HG02885 (cell line): Measurements from ENCODE around the gene FOXI1.

Experiments used
- ATAC-seq: cut with Tn5 transposase; IDR thresholded peaks from one replicate; pipeline ENCODE4 v1.9.1; 2021; ENCODE audit warnings: mild to moderate bottlenecking; ENCODE audit not compliant: unreplicated experiment, poor library complexity

Gene FOXI1

DNA sequence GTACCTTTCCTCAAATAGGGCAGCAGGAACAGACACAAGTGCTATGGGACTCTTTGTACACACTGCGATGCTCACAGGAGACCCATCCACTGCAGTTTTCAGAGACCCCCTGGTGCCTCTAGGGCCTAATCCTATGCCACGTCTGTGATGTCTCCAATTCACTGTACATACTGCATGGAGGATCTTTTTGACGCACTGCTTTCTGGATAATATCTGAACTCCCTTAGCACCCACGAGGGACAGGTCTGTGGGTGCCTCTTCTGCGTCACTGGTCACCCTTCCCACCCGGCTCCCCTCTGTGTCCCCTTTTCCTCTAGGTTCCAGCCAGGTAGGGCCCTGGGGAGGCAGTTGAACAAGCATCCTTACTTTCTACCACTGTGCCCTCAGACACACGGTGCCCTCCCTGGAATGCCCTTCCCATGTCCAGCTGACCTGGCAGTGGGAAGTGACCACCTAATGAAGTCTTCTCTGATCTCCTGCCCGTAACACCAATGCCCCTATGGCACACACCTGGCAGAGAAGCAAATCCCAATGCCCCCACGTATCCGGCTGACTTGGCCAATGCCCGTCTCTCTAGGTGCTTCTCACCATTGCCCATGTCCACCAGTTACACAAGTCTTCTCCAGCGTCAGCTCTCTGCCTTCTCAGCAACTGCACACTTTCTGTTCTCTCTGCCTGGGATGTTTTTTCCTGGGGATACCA lies 41.5 kb downstream of the FOXI1 start:
- no peak for ATAC-seq

DNA sequence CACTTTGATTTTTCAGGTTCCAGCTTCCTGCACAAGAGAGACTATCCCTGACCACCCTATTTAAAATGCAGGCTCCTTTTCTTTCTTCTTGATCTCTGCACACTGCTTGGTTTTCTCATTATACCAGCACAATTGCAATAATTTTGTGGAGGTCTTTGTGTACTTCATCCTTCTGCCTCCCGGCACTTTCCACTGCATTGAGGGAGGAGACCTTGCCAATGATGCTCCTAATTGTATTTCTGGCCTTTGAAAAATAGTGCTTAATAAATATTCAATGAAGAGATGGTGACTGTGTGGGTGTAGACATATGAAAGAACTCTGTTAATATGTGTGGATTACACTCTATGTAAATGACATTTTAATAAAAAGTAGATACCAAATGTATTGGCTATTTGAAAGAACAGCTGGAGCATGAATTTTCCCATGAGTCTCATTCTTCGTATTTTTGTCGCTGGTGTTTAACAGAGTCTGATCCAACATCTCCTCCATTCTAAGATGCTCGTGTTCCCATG lies 42.1 kb downstream of the FOXI1 start:
- ATAC-seq: no peak

DNA sequence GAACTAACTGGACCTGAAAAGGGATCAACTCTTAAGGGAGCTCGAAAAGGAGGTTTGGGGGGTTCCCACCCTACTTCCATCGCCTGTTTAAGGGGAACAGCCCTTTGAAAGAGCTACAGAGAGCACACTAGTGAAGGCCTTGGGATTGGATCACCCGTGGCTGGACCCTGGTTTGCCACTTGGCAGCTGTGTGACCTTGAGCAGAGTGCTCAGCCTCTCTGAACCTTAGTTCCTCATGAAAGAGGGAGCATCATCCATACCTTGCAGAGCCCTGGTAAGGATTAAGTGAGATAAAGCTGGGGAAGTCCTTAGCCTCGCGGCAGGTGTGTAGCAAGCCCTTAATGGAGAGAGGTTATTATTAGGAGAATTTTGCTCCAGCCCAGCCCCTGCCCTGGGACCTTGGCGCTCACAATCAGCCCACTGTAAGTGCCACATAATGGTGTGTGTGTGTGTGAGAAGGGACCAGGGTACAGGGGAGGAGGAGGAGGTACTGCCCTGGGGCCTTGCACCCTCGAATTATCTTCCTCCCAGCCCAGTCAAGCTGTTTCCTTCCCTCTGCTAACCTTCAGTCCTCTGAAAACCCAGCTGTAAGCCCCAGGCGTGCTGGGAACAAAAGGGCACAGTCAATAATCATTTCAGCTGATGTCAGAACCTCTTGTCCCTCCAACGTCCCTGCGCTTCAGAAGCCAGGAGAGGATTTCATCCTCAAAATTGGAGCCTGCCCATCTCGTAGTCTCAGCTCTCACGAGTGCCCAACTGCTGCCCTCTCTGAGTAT lies 42.9 kb downstream of the FOXI1 start:
- ATAC-seq: no peak

DNA sequence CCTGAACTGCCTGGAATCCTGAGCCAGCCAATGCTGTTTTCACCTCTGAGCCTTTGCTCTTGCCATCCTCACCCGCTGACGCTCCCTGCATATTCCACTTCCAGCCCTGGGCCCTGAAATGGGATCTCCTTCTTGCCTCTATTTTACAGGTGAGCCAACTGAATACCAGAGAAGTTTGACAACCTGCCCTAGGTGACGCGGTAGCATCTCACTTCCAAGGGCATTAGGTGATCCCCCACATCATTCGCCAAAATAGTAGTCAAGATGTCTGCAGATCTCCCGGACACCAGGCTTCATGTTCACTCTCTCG lies 43.5 kb downstream of the FOXI1 start:
- no peak for ATAC-seq

DNA sequence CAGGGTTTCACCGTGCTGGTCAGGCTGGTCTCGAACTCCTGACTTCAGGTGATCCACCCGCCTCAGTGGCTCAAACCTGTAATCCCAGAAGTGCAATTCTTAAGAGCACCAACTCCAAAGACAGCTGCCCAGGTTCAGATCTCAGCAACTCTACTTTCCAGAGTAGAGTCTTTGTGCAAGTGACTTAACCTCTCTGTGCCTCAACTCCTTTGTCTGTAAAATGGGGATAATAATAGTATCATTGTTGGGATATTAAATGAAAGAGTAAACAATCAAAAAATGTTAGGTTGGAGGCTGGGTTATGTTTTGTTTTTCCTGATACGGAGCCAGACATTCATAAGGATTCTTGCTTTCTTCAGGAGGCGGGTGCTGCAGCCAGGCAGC lies 45.0 kb downstream of the FOXI1 start:
- ATAC-seq: no peak

DNA sequence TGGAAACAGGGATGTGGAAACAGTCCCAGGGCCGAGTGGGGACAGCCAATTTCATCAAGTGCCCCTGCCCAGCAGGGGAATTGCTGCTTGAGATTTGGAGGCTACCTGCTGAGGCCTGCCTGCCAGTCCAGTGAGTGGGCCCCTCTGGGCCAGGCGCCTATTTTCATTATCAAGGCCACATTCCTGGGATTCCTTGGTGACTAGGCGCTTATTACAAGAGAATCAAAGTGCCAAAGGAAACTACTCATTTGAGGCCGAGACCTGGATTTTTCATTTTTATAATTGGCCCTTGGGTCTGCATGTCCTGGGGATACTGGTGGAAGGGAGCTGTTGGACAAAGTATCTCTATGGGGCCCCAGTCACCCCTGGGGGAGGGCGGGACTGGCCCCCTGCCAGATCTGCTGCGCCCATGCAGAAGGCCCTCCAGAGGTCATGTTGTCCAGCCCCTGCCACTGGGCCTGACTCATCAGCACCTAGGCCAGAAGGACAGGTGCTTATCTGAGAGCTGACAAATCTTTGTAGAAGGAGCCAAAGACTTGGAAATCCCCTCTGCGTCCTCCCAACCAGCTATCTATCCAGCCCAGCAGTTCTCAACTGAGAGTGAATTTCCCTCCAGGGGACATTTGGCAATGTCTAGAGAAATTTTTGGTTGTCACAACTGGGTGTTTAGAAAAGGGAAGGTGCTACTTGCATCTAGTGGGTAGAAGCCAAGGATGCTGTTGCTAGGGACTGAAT lies 45.6 kb downstream of the FOXI1 start:
- ATAC-seq: peak; percentile 59

DNA sequence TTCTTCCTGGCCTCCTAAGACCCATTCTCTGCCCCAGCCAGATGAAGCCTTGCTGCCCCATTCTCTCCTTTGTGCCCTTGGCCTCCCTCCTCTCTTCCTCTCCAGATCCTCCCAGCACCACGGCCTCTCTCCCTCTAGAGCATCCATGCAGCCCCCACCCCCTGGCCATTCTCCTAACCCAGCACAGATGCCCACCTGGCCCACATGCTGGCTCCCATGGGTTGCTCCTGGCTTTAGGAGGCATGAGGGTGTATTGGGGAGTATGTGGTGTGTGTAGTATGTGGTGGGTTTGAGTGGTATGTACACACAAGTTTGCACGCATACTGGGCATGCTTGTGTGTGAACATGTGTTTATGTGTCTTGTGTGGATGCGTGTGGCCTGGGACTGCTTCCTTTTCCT lies 47.1 kb downstream of the FOXI1 start:
- ATAC-seq: no peak

DNA sequence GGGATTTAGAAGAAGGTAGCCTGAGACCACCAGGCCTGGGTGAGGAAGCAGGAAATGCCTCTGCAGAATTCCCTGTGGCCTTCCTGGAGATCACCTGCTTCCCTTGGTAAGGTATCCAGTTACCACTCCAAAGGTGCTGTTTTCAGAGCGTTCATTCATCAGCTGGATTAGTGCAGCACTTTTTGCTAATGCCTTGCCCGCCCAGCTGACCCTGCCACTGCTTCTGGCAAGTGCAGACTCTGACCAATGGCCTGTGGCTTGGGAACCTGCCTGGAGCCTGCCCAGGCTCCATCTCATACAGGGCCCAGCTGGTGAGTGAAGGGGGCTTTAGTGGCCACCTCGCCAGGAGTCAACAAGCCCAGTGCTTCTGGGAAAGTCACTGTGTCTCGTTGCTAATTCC lies 48.6 kb downstream of the FOXI1 start:
- ATAC-seq: no peak

DNA sequence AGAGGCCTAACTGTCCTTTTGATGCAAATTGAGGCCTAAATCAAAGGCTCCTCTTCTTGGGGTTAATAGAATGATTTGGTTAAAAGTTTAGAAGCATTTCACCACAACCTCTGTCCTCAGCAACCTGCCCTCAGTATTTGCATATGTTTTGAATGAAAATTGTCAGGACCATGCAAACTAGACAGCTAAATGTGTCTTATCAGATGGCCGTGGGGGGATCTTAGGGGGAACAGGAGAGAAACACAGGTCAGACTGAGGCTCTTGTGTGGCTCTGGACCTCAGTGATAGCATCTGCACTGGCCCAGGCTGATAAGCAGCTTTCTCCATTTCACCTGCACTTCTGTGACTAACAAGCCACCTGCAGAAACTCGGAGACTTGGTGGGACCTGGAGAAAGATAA lies 49.0 kb downstream of the FOXI1 start:
- no peak for ATAC-seq

DNA sequence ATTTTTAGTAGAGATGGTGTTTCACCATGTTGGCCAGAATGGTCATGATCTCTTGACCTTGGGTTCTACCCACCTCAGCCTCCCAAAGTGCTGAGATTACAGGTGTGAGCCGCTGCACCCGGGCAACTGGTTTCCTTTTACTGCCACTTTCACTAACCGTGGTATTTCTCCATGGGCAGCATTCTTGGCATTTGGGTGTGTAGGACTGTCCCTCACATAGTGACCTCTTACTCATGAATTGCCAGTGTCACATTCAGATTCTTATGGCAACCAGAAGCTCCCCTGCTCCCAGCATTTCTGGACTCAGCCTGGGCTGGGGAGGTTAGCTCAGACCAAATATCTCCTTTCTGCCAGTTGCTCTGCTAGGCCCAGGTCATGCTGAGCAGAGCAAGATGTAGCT lies 50.1 kb downstream of the FOXI1 start:
- ATAC-seq: no peak

DNA sequence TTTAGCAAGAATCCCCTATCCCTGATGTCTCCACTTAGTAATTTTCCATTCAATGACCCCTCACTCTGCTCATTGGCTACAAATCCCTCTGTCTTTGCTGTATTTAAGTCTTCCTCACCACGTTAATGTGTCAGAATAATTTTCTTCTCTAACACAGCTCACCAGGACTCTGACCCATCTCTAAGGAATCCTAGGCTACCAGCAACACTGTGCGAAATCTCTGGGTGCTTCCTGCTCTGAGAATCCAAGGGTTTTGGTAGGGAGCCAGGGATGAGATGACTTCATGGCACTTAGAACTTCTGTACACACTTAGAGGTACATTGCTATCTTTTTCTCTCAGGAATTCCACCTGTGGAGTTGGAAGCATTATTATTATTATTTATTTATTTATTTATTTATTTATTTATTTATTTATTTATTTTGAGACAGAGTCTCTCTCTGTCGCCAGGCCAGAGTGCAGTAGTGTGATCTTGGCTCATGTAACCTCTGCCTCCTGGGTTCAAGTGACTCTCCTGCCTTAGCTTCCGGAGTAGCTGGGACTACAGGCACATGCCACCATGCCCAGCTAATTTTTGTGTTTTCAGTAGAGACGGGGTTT lies 53.5 kb downstream of the FOXI1 start:
- ATAC-seq: no peak
